DOHH2 (cell line): Measurements from ENCODE around the gene SORL1.

Source experiments
- H3F3A ChIP-seq: fragments of 200-600 bp; sonication (generic), shearing (Covaris generic); 2 replicates; pipeline ENCODE4 v1.6.0; 2016; ENCODE audit warnings: antibody characterized with exemption, mild to moderate bottlenecking; ENCODE audit not compliant: control insufficient read depth, insufficient read depth
- H3K27ac ChIP-seq: fragments of 200-600 bp; sonication (generic); 2 replicates; pipeline ENCODE4 v1.5.1; 2014; ENCODE audit warnings: low read depth, mild to moderate bottlenecking, low read length, moderate library complexity
- H3K27me3 ChIP-seq: fragments of 200-600 bp; sonication (generic); 2 replicates; pipeline ENCODE4 v1.6.1; 2014; ENCODE audit warnings: mild to moderate bottlenecking, low read length, mixed read lengths; ENCODE audit not compliant: control insufficient read depth
- H3K36me3 ChIP-seq: fragments of 200-600 bp; sonication (generic); 2 replicates; pipeline ENCODE4 v1.6.1; 2014; ENCODE audit warnings: mild to moderate bottlenecking, low read length, moderate library complexity, mixed read lengths; ENCODE audit not compliant: control insufficient read depth
- H3K4me1 ChIP-seq: fragments of 200-600 bp; sonication (generic); 2 replicates; pipeline ENCODE4 v1.6.1; 2014; ENCODE audit warnings: mild to moderate bottlenecking, low read length, mixed read lengths; ENCODE audit not compliant: control insufficient read depth
- H3K4me2 ChIP-seq: fragments of 200-600 bp; sonication (generic); 2 replicates; pipeline ENCODE4 v1.6.0; 2014; ENCODE audit warnings: mild to moderate bottlenecking, low read length, moderate library complexity
- H3K4me3 ChIP-seq: fragments of 200-600 bp; sonication (generic); 2 replicates; pipeline ENCODE4 v1.5.1; 2014; ENCODE audit warnings: mild to moderate bottlenecking, low read length, mixed read lengths
- H3K79me2 ChIP-seq: fragments of 200-600 bp; sonication (generic); 2 replicates; pipeline ENCODE4 v1.6.1; 2014; ENCODE audit warnings: mild to moderate bottlenecking, low read length, mixed read lengths; ENCODE audit not compliant: control insufficient read depth
- H3K9me2 ChIP-seq: fragments of 200-600 bp; sonication (generic); replicated peaks from 2 replicates; pipeline ENCODE4 v1.6.1; 2014; ENCODE audit warnings: mild to moderate bottlenecking, low read length, mixed read lengths; ENCODE audit not compliant: control insufficient read depth
- H3K9me3 ChIP-seq: fragments of 200-600 bp; sonication (generic); 2 replicates; pipeline ENCODE4 v1.6.1; 2014; ENCODE audit warnings: antibody characterized with exemption, low read length, mixed read lengths; ENCODE audit not compliant: control insufficient read depth, insufficient read depth
- H4K20me1 ChIP-seq: fragments of 200-600 bp; sonication (generic); 2 replicates; pipeline ENCODE4 v1.6.0; 2014; ENCODE audit warnings: low read depth, mild to moderate bottlenecking, antibody characterized with exemption, low read length, moderate library complexity; ENCODE audit not compliant: control insufficient read depth, insufficient read depth
- CTCF ChIP-seq: fragments of 200-600 bp; sonication (generic); IDR thresholded peaks from one replicate; pipeline ENCODE4 v1.5.1; 2014; ENCODE audit warnings: antibody characterized with exemption, mild to moderate bottlenecking, low read depth, low read length; ENCODE audit not compliant: poor library complexity, severe bottlenecking
- EZH2phosphoT487 ChIP-seq: fragments of 200-600 bp; sonication (generic); IDR thresholded peaks from 2 replicates; pipeline ENCODE4 v1.6.1; 2017; ENCODE audit warnings: borderline replicate concordance, mild to moderate bottlenecking, antibody characterized with exemption, low read length, moderate library complexity, mixed read lengths

The SORL1 gene

GRCh38 chr11:121426476-121427399 lies 25.4 kb upstream of the SORL1 start:
- H3F3A ChIP-seq = peaks cover 63% of the 10 kb centered on the region
- peaks cover 31% of the 10 kb centered on the region for H3K36me3 ChIP-seq
- no peaks in the 10 kb centered on the region for H4K20me1 ChIP-seq
- peaks cover 100% of the 10 kb centered on the region for H3K4me1 ChIP-seq
- peaks cover 3% of the 10 kb centered on the region; the same call in 1 of the 2 replicates for H3K9me3 ChIP-seq
- no peaks in the 10 kb centered on the region for H3K79me2 ChIP-seq
- H3K9me2 ChIP-seq = no peaks in the 10 kb centered on the region
- no peaks in the 10 kb centered on the region for H3K27me3 ChIP-seq
- H3K4me3 ChIP-seq = peak overlapping the region; percentile 62
- H3K27ac ChIP-seq = peak overlapping the region; percentile 100
- peak overlapping the region; percentile 91 for H3K4me2 ChIP-seq
- TF ChIP-seq CTCF (peak; percentile 49), EZH2phosphoT487 (no peak)

GRCh38 chr11:121427400-121427744 lies 24.7 kb upstream of the SORL1 start:
- Histone ChIP-seq H3K4me2 (peak overlapping the region; percentile 91), H3K4me3 (peak overlapping the region; percentile 62)

GRCh38 chr11:121429556-121429955 lies 22.6 kb upstream of the SORL1 start:
- Histone ChIP-seq H3K4me2 (peak overlapping the region; percentile 91), H3K9me2 (no peaks in the 10 kb centered on the region), H3K79me2 (no peaks in the 10 kb centered on the region), H3K4me1 (peaks cover 98% of the 10 kb centered on the region), H3K36me3 (peaks cover 34% of the 10 kb centered on the region), H3K27ac (peak overlapping the region; percentile 100), H3K9me3 (no peaks in the 10 kb centered on the region), H3K27me3 (no peaks in the 10 kb centered on the region), H4K20me1 (no peaks in the 10 kb centered on the region), H3F3A (peaks cover 56% of the 10 kb centered on the region), H3K4me3 (peak overlapping the region; percentile 69)
- TF ChIP-seq CTCF (no peak), EZH2phosphoT487 (no peak)

More at GRCh38 chr11:121427400-121427744, 24.7 kb upstream of the SORL1 start:
- Histone ChIP-seq H4K20me1 (no peaks in the 10 kb centered on the region), H3F3A (peaks cover 67% of the 10 kb centered on the region), H3K36me3 (peaks cover 34% of the 10 kb centered on the region), H3K27ac (peak overlapping the region; percentile 100), H3K4me1 (peaks cover 100% of the 10 kb centered on the region), H3K27me3 (no peaks in the 10 kb centered on the region), H3K9me3 (peaks cover 3% of the 10 kb centered on the region; the same call in 1 of the 2 replicates), H3K9me2 (no peaks in the 10 kb centered on the region), H3K79me2 (no peaks in the 10 kb centered on the region)
- TF ChIP-seq EZH2phosphoT487 (no peak), CTCF (no peak)
